GM19239 (cell line): ENCODE measurements around the gene BCL11B.

Source experiments
- DNase-seq: peaks from one replicate; pipeline ENCODE4 v3.0.0; 2011; ENCODE audit warnings: low spot score; ENCODE audit not compliant: insufficient read length
- FAIRE-seq: peaks from 2 replicates; lab custom pipeline; 2011; peaks lifted over from hg19 to GRCh38; lab: Jason Lieb, UNC

The BCL11B gene

GRCh38 chr14:99174770-99175319 lies 97.2 kb downstream of the BCL11B start:
- no peak for FAIRE-seq
- no peak for DNase-seq

- FAIRE-seq: no peak
- DNase-seq: no peak
Measured at GRCh38 chr14:99174081-99174769, 97.8 kb downstream of the BCL11B start.

- no peak for DNase-seq
- no peak for FAIRE-seq
Measured at GRCh38 chr14:99173506-99173905, 98.5 kb downstream of the BCL11B start.

- FAIRE-seq (no peak), DNase-seq (no peak)
Measured at GRCh38 chr14:99173086-99173485, 98.9 kb downstream of the BCL11B start.

GRCh38 chr14:99171396-99171795 lies 100.6 kb downstream of the BCL11B start:
- FAIRE-seq (no peak), DNase-seq (no peak)

- no peak for FAIRE-seq
- no peak for DNase-seq
Measured at GRCh38 chr14:99169776-99170356, 102.1 kb downstream of the BCL11B start.

- FAIRE-seq (no peak), DNase-seq (no peak)
Measured at GRCh38 chr14:99168330-99168729, 103.7 kb downstream of the BCL11B start.

- DNase-seq (no peak), FAIRE-seq (no peak)
Measured at GRCh38 chr14:99166506-99166905, 105.5 kb downstream of the BCL11B start.

GRCh38 chr14:99164712-99165111 lies 107.3 kb downstream of the BCL11B start:
- DNase-seq (no peak), FAIRE-seq (no peak)

GRCh38 chr14:99163446-99163845 lies 108.6 kb downstream of the BCL11B start:
- FAIRE-seq (no peak), DNase-seq (no peak)

GRCh38 chr14:99159341-99160340 lies 112.4 kb downstream of the BCL11B start:
- DNase-seq (no peak), FAIRE-seq (no peak)

GRCh38 chr14:99158646-99159165 lies 113.3 kb downstream of the BCL11B start:
- FAIRE-seq (no peak), DNase-seq (no peak)

- FAIRE-seq: no peak
- DNase-seq: no peak
Measured at GRCh38 chr14:99158150-99158549, 113.8 kb downstream of the BCL11B start.

GRCh38 chr14:99157676-99158075 lies 114.3 kb downstream of the BCL11B start:
- DNase-seq (no peak), FAIRE-seq (no peak)

GRCh38 chr14:99157246-99157645 lies 114.8 kb downstream of the BCL11B start:
- no peak for FAIRE-seq
- no peak for DNase-seq

GRCh38 chr14:99156814-99157213 lies 115.2 kb downstream of the BCL11B start:
- DNase-seq (no peak), FAIRE-seq (no peak)

GRCh38 chr14:99156090-99156425 lies 115.9 kb downstream of the BCL11B start:
- no peak for DNase-seq
- no peak for FAIRE-seq

- FAIRE-seq (no peak), DNase-seq (no peak)
Measured at GRCh38 chr14:99155173-99156089, 116.6 kb downstream of the BCL11B start.

- FAIRE-seq (no peak), DNase-seq (no peak)
Measured at GRCh38 chr14:99150236-99150635, 121.8 kb downstream of the BCL11B start.
